H1 (cell line): ENCODE results near the gene LIMK1.

Experiments used
- KDM1A ChIP-seq: fragments of 200-600, 300-600 bp; sonication (generic); IDR thresholded peaks from 2 replicates; pipeline ENCODE4 v1.7.1; 2016; ENCODE audit warnings: mild to moderate bottlenecking, low read length, borderline replicate concordance
- NRF1 ChIP-seq: IDR thresholded peaks from 2 replicates; pipeline ENCODE4 v1.6.1; 2011; ENCODE audit warnings: mild to moderate bottlenecking, low read depth, low read length, improper control_type of control experiment
- POLR2AphosphoS5 ChIP-seq: IDR thresholded peaks from 2 replicates; pipeline ENCODE4 v1.6.1; 2011; ENCODE audit warnings: low read depth, low read length
- RFX5 ChIP-seq: IDR thresholded peaks from 2 replicates; pipeline ENCODE4 v1.6.1; 2011; ENCODE audit warnings: low read depth, low read length, improper control_type of control experiment, borderline replicate concordance
- SP1 ChIP-seq: IDR thresholded peaks from 2 replicates; pipeline ENCODE4 v1.6.1; 2011; ENCODE audit warnings: low read depth, low read length
- ZNF274 ChIP-seq: IDR thresholded peaks from 2 replicates; pipeline ENCODE4 v1.7.0; 2012; ENCODE audit warnings: low read length, borderline replicate concordance; ENCODE audit errors: extremely low read depth
- TF ChIP-seq, protein P1 (sequence below), 3 experiments: IDR thresholded peaks; 1 replicate in 2 of 3; 2 replicates in 1 of 3; pipeline versions ENCODE4 v1.5.1 to v1.6.1; 2011; ENCODE audit warnings: low read length in 3 of 3, mild to moderate bottlenecking in 3 of 3, inconsistent platforms in 2 of 3, low read depth in 1 of 3, moderate library complexity in 1 of 3; ENCODE audit not compliant: insufficient read depth in 1 of 3; ENCODE audit errors: control extremely low read depth in 1 of 3

- TF ChIP-seq KDM1A, result no peak
- TF ChIP-seq POLR2AphosphoS5, result no peak
- TF ChIP-seq, protein P1, sequence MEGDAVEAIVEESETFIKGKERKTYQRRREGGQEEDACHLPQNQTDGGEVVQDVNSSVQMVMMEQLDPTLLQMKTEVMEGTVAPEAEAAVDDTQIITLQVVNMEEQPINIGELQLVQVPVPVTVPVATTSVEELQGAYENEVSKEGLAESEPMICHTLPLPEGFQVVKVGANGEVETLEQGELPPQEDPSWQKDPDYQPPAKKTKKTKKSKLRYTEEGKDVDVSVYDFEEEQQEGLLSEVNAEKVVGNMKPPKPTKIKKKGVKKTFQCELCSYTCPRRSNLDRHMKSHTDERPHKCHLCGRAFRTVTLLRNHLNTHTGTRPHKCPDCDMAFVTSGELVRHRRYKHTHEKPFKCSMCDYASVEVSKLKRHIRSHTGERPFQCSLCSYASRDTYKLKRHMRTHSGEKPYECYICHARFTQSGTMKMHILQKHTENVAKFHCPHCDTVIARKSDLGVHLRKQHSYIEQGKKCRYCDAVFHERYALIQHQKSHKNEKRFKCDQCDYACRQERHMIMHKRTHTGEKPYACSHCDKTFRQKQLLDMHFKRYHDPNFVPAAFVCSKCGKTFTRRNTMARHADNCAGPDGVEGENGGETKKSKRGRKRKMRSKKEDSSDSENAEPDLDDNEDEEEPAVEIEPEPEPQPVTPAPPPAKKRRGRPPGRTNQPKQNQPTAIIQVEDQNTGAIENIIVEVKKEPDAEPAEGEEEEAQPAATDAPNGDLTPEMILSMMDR (IDR thresholded peaks at IDR 0.05; ENCODE audit: control extremely low read depth in 1 of 3, insufficient read depth in 1 of 3, low read depth in 1 of 3, low read length in 3 of 3), result no peak
- TF ChIP-seq ZNF274, result no peak
- no peak for TF ChIP-seq SP1
- no peak for TF ChIP-seq RFX5
- no peak for TF ChIP-seq NRF1
Observed at GRCh38 chr7:74121401-74122249, 38.0 kb downstream of the LIMK1 start.
